ENCODE data around the gene ARHGEF35.
"Not testable (repeated sequence)": the region's sequence is repeated elsewhere in the genome, so short reads cannot be mapped to it uniquely, and the experiment has no call there.

The ARHGEF35 gene

GRCh38 chr7:144195212-144195872, at the start of gene ARHGEF35:
TSS of gene ARHGEF35 (minus strand) at chr7:144195833. CDS start at chr7:144188383, 7,450 bp downstream.
- ATAC-seq, result not testable (repeated sequence)

- ATAC-seq, result not testable (repeated sequence)
These were observed 49.7 kb upstream of the ARHGEF35 start for GRCh38 chr7:144245372-144245771.

- not testable (repeated sequence) for ATAC-seq
These were observed 43.7 kb upstream of the ARHGEF35 start, which contains the start of gene OR2A42 for GRCh38 chr7:144239365-144239764. TSS of gene OR2A42 (minus strand) at chr7:144239605. CDS start at chr7:144232843, 6,762 bp downstream.

GRCh38 chr7:144238530-144239082, 43.0 kb upstream of the ARHGEF35 start:
- not testable (repeated sequence) for ATAC-seq

GRCh38 chr7:144233039-144233438, 37.4 kb upstream of the ARHGEF35 start:
- ATAC-seq, result not testable (repeated sequence)

- not testable (repeated sequence) for ATAC-seq
These were observed 35.4 kb upstream of the ARHGEF35 start for GRCh38 chr7:144231027-144231426.

- ATAC-seq, result not testable (repeated sequence)
These were observed 33.2 kb upstream of the ARHGEF35 start for GRCh38 chr7:144228810-144229209.

- not testable (repeated sequence) for ATAC-seq
These were observed 31.2 kb upstream of the ARHGEF35 start for GRCh38 chr7:144226866-144227265.

- not testable (repeated sequence) for ATAC-seq
These were observed 28.0 kb upstream of the ARHGEF35 start for GRCh38 chr7:144223675-144224074.

- not testable (repeated sequence) for ATAC-seq
These were observed 24.9 kb upstream of the ARHGEF35 start for GRCh38 chr7:144220531-144220930.

GRCh38 chr7:144219149-144219548, 23.5 kb upstream of the ARHGEF35 start:
- peak; percentile 77 for ATAC-seq

GRCh38 chr7:144218581-144218980, 22.9 kb upstream of the ARHGEF35 start:
- ATAC-seq, result not testable (repeated sequence)

- not testable (repeated sequence) for ATAC-seq
These were observed 21.6 kb upstream of the ARHGEF35 start for GRCh38 chr7:144217200-144217599.

GRCh38 chr7:144205306-144205705, 9.7 kb upstream of the ARHGEF35 start:
- not testable (repeated sequence) for ATAC-seq

GRCh38 chr7:144203086-144203485, 7.5 kb upstream of the ARHGEF35 start:
- not testable (repeated sequence) for ATAC-seq

- not testable (repeated sequence) for ATAC-seq
These were observed 6.3 kb upstream of the ARHGEF35 start for GRCh38 chr7:144201978-144202377.

GRCh38 chr7:144198934-144199333, 3.3 kb upstream of the ARHGEF35 start:
- not testable (repeated sequence) for ATAC-seq

GRCh38 chr7:144194453-144194852, 1.2 kb downstream of the ARHGEF35 start:
- not testable (repeated sequence) for ATAC-seq

GRCh38 chr7:144193782-144194181, 1.9 kb downstream of the ARHGEF35 start:
- ATAC-seq, result not testable (repeated sequence)

- ATAC-seq, result not testable (repeated sequence)
These were observed 7.0 kb downstream of the ARHGEF35 start for GRCh38 chr7:144188578-144189171.

- ATAC-seq, result not testable (repeated sequence)
These were observed 7.8 kb downstream of the ARHGEF35 start for GRCh38 chr7:144187848-144188247.

- not testable (repeated sequence) for ATAC-seq
These were observed 12.5 kb downstream of the ARHGEF35 start, which contains the start of gene CTAGE4 for GRCh38 chr7:144183166-144183565. TSS of gene CTAGE4 (plus strand) at chr7:144183466. CDS start at chr7:144183504, 38 bp downstream.

GRCh38 chr7:144179165-144179479, 16.5 kb downstream of the ARHGEF35 start:
- ATAC-seq, result not testable (repeated sequence)

Measured in SK-N-SH treated with all-trans-retinoic acid at 6 μM for 48 hours (cell line).